Stimulated activated CD4-positive, alpha-beta T cell treated with anti-CD3 and anti-CD28 coated beads, TNF-alpha, amount 100 ng/mL, for 4 hours (primary cell): ENCODE results near the gene SPOCK2.
"Not testable (repeated sequence)": the region's sequence is repeated elsewhere in the genome, so short reads cannot be mapped to it uniquely, and the experiment has no call there.

Experiments used
- DNase-seq, 3 experiments: peaks; one replicate each; pipeline ENCODE4 v3.0.0-alpha.2; 2020; ENCODE audit warnings: low read depth in 3 of 3

SPOCK2 gene

DNA sequence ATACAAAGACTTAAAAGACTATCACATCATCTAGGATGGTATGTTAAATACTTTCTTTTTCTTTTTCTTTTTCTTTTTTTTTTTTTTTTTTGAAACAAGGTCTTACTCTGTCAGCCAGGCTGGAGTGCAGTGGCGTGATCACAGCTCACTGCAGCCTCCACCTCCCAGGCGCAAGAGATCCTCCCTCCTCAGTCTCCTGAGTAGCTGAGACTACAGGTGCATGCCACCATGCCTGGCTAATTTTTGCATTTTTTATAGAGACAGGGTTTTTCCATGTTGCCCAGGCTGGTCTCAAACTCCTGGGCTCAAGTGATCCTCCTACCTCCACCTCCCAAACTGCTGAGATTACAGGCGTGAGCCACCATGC lies 19.6 kb upstream of the SPOCK2 start:
- not testable (repeated sequence) for DNase-seq

DNA sequence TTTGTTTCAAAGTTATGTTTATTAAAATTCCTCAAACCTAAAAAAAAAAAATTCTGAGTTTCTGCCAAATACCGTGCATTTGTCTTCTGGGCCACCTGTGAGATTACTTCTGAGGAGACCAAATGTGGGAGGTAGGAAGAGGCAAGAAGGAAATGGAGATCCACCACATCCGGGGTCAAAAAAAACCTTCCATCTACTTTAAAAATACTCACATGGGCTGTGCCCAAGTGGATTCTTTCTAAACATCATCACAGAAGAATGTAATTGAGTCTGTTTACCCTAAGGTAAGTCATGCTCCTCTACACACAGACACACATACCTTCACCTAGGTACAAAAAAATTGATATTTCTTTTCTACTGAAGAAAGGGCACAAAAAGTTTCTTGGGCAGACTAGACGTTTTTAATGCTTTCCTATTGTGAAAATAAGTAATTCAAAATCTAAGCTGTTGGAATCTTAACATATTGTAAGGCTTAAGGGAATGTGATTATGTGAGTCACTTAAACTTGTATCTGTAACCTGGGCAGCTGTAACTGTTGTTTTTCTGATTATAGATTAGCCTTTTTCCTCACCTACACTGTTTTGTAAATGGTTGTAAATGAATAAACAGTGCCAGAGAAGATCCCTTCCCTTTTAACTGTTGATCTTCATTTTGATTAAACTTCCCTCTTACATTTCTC lies 19.1 kb upstream of the SPOCK2 start:
- no peak for DNase-seq

DNA sequence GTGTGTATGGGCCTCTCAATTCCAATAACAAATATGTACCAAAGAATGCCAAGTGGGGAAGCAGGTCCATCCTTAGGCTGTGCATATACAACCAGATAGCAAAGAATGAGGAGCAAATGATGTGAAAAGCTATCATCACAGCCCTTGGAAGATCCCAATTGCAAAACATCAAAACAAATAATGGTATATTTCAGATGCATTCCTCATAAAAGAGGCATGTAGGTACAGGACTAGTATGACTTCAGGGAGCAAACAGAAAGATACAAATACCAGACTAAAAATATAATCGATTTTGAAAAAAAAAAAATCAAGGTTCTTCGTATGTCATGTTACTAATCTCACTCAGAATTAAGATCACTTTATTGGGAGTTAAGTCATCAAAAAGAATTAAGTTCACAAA lies 18.5 kb upstream of the SPOCK2 start:
- no peak for DNase-seq

DNA sequence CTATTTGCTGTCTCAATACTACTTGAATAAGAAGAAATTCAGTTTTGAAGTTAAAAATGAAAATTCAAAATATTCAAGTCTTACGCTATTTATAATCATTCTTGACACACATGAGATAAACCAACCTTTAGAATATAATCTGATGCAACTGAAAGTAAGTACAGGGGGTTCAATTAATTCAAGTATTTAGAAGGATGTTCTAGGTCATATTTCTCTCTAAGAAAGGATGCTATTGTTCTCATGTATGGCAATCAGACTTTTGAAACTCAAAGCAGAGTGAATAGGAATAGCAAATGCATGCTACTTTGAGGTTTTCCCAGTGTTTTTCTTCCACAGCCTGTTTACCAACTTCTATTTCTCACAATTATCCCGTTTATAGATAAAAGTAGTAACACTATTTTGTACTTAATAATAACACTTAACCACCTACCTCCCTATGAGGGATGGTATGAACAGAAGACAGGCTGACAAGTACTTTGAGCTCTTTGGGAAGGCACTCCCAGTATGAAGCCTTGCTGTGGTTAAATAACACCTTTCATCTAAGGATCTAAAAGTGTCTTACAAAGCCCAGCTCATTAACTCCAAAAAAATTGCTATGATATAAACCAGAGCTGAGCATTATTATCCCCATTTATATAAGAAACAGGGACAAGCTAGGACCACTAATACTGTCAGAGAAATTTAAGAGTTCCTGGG lies 18.0 kb upstream of the SPOCK2 start:
- no peak for DNase-seq

DNA sequence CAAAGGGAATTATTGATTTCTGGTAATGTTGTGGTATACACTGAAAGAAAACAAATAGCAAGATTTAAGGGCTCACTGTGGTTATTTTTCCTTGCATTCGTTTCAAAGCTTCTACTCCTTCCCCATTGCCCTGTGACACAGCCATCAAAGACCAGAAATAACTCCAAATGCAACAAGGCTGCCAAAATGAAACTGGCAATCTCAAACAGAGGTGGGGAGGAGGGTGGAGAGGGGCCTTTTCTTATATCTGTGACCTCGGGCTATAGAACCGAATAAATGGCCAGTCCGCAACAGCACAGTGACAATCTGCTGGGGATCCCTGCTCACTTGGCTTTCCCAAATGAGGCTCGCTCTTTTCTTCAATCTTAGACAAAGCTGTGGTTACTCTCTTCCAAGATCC lies 17.4 kb upstream of the SPOCK2 start:
- no peak for DNase-seq

DNA sequence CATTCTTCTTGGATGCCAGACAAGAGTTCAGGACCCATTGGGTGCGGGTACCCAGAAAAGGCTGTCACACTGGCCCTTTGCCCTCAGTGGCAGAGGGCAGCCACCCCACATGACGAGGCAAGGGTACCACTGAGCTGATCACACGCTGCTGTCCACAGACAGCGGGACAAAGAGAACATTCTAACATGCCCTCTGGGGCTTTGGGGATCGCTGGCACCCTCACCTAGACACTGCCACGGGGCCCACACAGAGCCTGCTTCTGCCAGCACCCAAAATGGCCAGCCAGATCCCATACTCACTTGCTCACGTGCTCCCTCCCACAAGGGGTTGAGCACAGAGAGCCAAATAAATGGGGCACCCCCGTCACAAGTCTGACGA lies 16.7 kb upstream of the SPOCK2 start:
- no peak for DNase-seq

DNA sequence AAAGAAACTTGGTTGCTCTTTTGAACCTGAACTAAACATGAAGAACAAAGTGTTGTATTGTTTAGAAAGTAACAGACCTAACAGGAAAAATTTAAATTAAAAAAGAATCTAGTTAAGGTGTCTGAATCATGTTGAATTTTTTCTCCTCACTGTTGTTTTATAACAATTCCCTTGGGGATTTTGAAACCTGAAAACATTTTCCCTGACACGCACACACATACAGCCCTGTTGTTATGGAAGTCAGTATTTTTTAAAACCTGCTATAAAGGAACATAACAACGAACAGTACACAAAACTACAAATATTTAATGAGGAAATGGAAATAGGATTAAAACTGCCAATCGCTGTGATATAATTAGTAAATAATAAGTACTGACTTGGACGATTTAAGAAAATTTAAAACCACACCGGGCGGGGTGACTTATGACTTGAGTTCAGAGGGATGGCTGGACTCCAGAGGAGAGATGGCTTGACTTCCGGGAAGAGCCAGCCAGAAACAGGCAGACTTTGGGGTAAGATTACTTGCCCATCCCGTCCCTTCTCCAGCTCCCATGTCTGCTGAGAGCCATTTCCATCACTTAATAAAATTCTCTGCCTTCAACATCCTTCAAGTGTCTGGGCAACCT lies 16.2 kb upstream of the SPOCK2 start:
- no peak for DNase-seq

DNA sequence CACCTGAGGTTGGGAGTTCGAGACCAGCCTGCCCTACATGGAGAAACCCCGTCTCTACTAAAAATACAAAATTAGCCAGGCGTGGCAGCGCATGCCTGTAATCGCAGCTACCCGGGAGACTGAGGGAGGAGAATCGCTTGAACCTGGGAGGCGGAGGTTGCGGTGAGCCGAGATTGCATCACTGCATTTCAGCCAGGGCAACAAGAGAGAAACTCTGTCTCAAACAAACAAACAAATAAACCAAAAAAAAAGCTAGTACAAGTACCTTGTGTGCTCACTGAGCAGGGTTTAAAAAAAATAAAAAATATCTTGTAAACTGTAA lies 11.2 kb upstream of the SPOCK2 start:
- no peak for DNase-seq

DNA sequence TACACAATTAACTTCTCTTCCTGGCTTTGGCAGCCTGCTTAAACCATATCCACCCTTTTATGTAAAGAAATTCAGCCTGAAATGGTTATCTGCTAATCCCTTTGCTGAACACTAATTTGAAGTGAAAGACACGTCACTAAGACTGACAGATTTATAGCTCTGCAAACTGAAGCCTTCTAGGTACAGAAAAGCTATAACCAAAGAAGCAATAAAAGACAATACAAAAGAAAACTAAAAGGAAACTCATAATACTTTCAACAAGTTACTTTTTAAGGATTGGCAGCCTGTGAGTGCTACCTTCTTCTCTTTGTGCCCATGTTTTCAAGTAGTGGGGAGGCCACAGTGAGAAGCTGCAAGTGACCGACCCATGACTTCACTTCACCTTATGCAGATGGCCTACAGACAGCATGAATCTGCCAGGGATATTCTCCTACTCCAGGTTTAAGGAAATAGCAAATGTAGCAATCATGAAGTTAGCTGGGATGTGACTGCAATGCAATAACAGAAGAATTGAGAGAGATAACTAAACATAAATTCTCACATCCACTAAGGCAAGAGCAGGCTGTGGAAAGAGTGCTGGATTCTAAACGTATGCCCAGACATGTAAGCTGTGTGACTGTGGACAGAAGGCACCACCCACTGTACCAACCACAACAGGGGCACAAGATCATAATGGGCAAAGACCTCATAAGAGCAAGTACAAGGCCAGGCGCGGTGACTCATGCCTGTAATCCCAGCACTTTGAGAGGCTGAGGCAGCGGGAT lies 10.7 kb upstream of the SPOCK2 start:
- no peak for DNase-seq

DNA sequence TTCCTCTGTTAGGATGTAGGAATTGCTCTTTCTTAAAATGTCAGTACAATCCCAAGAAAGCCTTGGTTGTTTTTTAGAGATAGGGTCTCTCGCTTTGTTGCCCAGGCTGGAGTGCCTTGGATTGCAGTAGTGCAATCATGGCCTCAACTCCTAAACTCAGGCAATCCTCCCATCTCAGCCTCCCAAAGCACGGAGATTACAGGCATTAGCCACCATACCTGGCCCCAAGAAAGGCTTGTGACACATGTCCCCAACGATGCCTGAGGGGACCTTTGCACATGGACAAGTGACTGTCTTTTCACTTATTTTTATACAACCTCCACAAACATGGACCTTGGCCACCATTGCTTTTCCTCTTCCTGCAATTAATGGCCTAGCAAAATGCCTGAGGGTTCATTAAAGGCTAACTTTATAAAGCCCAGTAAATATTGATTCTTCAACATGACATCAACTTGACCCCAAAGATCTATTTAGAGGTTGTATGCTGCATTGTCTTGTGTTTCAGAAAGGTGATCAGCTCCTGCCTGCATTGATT lies 10.0 kb upstream of the SPOCK2 start:
- DNase-seq: no peak

DNA sequence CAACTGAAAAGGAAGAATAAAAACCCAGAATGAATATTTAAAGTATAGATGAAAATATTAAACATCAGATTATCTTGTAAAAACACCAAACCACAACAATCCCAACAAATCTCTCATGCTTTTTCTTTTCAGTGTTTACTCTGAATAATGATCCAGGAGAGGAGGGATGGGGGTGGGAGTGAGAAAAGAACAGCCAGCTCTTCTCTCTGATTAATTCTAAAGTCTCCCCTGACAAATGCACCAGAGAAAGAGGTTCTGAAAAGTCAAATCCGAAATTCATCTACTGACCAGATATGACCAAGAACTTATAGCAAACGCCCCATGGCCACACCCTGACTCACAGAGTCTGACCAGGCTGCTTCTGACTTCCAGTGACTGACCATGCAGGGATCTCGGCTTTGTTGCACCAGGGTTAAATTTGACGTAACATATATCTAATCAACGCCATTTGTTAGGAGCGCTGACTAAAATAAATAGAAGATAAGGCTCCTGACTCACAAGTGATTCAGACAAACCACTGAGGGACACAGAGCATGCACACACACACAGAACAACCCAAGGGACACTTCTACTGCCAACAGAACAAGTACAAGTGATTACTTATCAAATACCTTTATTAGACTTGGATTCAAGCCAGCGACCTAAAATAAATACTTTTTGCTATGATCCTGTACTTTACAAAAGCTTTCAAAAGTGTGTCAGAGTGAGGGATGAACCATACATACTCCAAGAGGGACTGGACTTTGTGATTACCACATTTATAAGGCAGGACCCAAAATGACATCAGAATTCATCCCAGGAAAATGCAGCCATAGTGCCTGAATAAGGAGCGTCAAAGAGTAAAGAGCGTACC lies 9.3 kb upstream of the SPOCK2 start:
- DNase-seq: no peak

DNA sequence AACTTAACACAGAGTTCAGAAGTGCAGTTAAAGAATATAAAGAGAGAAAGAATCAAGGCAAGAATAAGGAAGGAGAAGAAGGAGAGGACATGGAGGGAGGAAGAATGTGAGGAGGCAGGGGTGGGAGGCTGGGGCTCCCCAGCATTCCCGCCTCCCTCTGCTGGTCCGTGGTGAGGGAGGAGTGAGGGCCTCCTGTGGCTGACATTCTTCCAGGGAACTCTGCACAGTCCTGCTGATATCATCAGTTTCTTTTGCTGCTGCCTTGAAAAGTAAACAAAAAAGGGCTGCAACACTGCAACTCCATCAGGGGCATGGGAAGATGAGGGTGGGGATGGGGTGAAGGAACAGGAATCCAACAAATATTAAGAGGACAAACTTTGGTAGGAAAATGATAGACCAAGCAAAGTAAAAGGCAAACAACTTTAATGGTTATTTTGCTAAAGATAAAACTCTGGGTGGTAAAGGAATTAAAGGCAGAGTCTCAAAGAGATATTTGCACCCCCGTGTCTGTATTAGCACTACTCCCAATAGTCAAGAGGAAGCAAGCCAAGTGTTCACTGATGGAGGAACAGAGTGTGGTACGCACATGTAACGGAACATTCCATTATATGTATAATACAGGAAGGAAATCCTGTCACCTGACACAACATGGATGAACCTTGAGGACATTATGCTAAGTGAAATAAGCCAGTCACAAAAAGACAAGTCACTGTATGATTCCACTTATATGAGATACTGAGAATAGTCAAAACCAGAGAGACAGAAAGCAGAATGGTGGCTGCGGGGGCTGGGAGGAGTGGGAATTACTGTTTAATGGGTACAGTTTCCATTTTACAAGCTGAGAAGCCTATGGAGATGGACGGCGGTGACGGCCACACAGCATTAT lies 8.0 kb upstream of the SPOCK2 start:
- DNase-seq: no peak

DNA sequence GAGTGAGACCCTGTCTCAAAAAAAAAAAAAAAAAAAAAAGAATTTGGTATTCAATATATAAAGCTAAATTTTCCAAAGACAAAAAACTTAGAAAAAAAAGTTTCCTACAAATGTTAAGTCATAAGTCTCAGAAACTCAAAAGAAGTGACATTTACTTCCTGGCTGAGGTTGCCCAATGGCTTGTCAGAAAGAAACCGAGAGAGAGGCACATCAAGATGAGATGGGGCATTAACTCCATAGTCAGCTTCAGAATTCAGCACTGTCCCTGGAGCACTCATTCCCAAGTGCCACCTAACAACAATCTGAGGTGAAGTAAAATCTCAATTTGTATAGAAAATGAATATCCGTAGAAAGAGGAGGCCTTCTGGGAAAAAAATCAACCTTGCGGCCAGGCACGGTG lies 6.8 kb upstream of the SPOCK2 start:
- DNase-seq: no peak

DNA sequence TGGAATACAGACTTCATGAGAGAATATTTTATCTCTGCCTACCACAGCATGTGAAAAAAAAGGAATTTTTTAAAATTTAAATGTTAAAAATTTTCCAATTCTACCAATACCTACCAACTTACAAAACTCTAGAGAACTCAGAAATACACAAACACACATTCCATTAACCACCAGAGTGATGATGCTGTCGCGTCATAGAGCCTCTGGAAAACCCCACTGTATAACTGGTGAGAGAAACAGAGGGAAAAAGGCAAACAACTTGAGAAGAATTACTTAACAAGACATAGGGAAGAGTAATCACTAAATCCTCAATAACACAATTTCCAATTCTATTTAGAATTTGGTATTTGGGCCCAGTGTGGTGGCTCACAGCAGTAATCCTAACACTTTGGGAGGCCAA lies 6.2 kb upstream of the SPOCK2 start:
- no peak for DNase-seq

DNA sequence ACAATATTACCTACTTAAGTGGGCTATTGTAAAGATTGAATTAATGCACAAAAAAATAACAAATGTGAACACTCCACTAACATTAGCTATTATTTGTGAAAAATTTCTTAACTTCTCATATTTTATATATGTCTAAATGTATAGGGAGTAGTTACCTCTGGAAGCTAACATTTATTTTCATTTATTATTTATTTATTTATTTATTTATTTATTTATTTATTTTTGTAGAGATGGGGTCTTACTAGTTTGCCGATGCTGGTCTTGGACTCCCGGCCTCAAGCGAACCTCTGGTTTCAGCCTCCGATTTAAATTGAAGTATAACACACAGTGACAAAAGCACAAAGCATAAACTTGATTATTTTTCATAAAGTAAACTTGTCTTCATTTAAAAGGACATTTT lies 5.1 kb upstream of the SPOCK2 start:
- no peak for DNase-seq

DNA sequence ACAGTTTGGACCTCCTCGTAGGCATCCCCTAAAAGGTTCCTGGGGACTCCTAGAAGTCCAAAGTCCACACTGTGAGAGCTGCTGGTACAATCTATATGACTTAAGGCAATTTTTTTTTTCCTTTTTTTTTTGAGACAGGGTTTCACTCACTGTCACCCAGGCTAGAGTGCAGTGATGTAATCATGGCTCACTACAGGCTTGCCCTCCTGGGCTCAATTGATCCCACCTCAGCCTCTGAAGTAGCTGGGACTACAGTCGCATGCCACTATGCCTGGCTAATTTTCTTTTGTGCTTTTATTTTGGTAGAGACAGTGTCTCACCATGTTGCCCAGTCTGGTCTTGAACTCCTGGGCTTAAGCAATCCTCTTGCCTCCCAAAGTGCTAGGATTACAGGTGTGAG lies 4.6 kb upstream of the SPOCK2 start:
- no peak for DNase-seq

DNA sequence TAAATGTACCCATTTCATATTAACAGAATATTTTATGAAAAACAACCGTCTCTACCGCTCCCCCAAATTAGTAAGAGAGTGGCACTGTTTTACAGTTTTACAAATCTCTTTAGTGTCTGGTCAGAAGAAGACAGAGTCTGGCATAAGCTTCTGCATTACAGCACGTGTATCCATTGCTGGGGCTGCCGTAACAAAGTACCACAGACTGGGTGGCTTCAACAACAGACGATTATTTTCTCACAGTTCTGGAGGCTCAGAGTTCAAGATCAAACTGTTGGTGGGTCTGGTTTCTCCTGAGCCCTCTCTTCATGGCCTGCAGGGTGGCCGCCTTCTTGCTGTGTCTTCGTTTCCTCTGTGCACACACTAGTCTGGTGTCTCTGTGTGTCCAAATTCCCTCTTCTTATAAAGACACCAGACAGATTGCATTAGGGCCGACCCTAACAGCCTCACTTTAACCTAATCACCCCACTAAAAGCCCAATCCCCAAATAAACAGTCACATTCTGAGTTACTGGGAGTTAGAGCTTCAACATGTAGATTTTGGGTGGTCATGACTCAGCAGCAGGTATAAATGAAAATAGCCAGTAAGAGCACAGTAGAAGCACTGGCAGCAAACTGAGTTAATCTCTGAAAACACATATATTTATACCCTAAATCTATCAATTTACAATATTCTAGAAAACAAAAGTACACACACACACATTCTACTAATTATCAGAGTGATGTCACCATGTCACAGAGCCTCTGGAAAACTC lies 4.0 kb upstream of the SPOCK2 start:
- DNase-seq: no peak

DNA sequence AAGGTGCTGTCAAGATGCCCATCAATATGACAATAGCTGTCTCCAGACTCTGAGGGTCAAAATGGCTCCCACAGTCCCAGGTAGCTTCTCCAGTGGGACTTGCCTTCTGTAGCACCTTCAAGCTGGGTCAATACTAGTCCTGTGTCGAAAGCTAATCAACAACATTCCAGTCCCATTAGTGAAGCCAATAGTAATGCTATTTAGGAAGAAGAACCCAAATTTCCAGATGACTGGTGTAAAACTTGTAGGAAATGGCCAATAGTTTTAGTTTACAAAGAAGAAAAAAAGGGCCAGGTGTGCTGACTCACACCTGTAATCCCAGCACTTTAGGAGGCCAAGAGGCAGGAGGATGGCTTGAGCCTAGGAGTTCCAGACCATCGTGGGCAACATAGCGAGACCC lies 2.0 kb upstream of the SPOCK2 start:
- DNase-seq: no peak

DNA sequence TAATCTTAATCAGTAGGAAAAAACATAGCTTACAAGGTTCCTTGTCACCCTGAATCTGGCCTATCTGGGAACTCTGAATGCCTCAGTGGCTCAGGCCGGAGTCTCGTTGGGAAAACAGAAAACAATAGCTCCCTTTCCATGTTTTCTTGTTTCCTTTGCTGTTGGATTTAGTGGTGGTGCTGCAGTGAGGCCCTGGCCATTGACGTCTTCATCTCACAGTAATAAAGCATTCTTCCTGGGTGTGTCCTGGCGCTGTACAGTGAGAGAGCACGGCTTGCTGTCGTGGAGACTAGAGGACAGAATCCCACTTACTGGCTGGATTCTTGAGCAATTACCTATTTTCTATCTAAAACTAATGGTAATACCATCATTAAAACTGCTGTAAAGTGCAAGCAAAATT lies 1.3 kb upstream of the SPOCK2 start:
- no peak for DNase-seq
